HUDEP-2 (cell line): ENCODE data around the gene PRR27.
A peak's percentile ranks its signal among the peaks of the same experiment; 100 is the strongest.

ENCODE experiments used
- DNase-seq, 76 experiments: peaks; one replicate each; lab custom pipeline; 2025; ENCODE audit not compliant: unreplicated experiment in 76 of 76; lab: John Stamatoyannopoulos, UW

Gene PRR27

GRCh38 chr4:70153937-70154336 lies at the start of gene PRR27:
Gene PRR27 (plus strand): TSS chr4:70154237. CDS start chr4:70154376, 139 bp downstream.
- DNase-seq, result no peak

GRCh38 chr4:70110917-70111316 lies 43.1 kb upstream of the PRR27 start:
- DNase-seq, result no peak

- no peak for DNase-seq
Observed at GRCh38 chr4:70113656-70114055, 40.4 kb upstream of the PRR27 start.

GRCh38 chr4:70114096-70114495 lies 39.9 kb upstream of the PRR27 start:
- DNase-seq, result no peak

DNA sequence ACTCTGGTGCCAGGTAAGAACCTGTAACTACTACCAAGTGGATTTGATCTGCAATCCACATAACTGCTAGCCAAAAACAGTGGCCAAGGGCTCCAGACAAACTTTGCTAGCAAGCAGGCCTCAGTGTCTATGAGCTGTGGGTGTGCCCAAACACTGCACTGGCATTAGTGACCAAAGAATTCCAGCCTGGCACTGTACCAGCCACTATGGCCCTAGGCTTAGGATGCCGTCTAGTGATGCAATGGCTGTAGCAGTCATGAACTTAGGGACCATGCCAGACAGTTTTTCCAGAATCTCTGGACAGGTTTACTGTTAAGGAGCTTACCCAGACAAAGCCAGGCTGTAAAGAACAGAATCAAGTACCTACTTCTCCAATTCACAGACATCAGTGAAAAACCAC lies 33.7 kb upstream of the PRR27 start:
- no peak for DNase-seq

DNA sequence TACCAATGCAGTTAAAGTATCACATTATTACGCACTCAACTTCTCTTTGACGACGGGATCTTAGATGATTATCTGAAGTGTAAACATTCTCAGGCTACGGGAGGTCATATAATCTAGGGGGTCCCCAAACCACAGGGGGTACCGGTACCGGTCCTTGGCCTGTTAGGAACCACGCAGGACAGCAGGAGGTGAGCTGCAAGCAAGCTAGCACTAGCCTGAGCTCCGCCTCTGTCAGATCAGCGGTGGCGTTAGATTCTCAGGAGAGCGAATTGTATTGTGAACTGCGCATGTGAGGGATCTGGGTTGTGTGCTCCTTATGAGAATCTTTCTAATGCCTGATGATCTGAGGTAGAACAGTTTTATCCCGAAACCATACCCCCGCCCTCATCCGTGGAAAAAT lies 20.6 kb upstream of the PRR27 start:
- no peak for DNase-seq

GRCh38 chr4:70138751-70139150 lies 15.3 kb upstream of the PRR27 start:
- DNase-seq, result no peak

- no peak for DNase-seq
Observed at GRCh38 chr4:70151271-70151670, 2.8 kb upstream of the PRR27 start.

- no peak for DNase-seq
Observed at GRCh38 chr4:70152088-70152487, 1.9 kb upstream of the PRR27 start.

- DNase-seq, result no peak
Observed at GRCh38 chr4:70158576-70158975, 4.5 kb downstream of the PRR27 start.

DNA sequence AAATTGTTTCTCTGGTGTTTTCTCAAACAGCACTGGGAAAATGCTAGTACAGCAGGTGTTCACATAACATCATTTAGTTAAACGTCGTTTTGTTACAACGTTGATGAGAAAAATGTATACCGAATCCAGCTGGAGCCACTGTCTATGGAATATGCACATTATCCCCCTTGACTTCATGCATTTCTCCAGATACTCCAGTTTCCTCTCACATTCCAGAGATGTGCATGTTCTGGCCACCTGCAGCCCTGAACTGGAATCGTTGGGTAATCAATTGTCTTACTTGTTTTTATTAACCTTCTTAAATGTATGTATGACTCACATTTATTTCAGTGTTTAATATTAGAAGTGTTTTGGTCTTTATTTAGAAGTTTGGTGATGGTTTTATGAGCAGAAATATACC lies 23.1 kb downstream of the PRR27 start:
- no peak for DNase-seq

- DNase-seq, result no peak
Observed at GRCh38 chr4:70178075-70178660, 24.1 kb downstream of the PRR27 start.

- no peak for DNase-seq
Observed at GRCh38 chr4:70179811-70180210, 25.8 kb downstream of the PRR27 start.

DNA sequence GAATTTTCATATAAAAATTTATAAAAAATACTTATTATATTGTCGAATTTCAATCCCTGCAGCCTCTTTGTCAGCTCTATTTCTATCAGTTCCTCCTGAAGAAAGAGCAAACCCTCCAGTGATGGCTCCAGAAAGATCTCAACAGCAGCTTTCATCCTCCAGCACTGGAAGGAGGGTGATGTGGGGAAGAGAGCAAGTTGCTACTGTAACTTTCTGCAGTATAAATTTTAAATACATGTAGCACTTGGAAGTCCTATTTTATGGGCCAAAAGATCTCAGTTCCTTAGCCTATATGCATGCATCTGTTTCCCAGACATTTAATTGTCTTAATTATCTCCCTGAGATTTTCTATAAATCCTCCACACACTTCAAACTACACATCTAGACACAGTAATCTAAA lies 27.8 kb downstream of the PRR27 start:
- DNase-seq, result no peak

DNA sequence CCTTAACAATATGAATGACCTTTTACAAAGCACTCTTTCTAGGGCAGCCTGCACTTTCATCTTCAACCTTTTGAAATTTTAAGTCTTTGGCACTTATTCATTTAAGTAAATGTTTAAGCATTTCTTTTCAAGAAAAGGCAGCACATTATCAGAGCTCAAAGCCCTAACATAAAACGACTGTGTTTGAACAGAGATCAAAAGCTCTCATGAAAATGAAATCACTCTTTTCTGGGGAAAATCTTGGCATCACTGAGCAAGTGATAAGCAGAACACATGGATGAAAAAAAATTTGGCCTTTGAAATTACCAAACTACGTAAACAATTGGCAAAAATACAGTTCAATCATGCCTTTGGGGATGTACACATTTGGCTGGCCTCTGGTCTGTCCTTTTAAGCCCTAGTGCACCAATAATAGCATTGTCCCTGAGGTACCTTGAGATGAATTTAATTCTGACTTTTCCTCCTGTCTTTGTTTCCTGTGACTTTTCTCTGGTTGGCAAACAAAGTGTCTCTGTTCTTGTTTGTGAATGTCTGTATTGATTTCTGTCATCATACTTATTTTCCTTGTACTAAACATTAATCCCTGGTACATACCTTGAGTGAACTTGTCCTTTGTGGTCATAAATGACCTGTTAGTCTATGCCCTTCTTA lies 28.6 kb downstream of the PRR27 start:
- DNase-seq, result no peak

DNA sequence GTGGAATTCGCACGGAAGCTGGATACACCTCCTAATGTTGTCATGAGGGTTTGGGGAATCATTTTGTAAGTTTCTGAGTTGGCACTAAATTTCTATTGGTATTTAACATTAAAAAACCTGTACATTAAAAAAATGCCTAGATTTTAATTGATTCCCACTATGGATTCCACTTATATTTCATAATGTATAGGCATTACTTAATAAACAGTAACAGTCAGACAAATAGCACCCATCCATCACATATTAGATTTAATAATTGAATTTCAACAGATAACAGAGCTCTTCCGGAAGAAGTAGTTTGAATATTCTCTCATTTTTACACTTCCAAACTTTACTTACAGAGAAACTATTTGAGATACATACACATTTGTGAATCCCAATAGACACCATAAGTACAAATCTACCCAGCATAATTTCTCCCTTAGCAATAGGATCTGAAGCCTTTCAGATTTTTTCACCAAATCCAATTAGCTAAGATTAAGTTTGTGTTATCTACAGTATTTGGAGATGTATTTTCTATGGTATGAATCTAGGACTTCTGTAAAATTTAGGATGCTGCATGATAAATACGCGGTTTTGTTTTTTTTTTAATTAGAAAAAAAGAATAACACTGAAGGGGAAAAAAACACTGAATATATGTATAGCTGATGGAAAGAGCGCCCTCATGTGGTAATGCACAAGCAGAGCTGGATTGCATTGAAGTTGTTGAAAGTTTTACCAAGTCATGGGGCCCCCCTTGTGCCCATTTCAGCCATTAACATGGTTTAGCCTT lies 29.3 kb downstream of the PRR27 start:
- peak in 42 of 76 experiments; percentile 0 to 55 (median 16) for DNase-seq

DNA sequence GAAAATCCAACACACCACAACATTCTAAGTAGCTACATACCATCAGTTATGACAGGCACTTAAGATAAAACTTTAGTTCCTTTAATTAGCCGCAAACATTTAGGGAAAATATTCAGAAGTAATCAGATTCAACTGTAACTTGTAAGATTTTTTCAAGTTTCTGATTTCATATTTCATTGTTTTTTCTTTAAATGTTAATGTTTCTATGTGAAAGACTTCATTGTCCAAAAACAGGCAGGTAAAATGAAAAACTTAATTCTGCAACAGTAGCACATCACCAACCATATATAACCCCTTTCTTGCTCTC lies 29.9 kb downstream of the PRR27 start:
- DNase-seq, result no peak

GRCh38 chr4:70187216-70187615 lies 33.2 kb downstream of the PRR27 start:
- DNase-seq, result no peak

DNA sequence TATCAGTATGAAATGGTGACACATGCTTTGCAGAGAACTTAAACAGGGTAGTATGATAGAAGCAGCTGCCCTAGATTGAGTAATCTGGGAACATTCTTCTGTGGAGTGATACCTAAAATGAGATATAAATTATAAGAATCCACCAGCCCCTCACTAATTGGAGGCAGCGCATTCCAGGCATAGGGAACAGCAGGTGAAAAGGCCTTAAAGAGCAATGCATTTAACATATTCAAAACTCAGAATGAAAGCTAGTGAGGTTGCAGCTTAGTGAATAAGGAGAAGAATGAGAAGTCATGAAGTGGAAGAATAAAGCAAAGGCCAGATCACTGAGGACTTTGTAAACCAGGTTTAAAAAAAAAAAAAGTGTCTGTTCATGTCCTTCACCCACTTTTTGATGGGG lies 36.5 kb downstream of the PRR27 start:
- DNase-seq, result no peak

- no peak for DNase-seq
Observed at GRCh38 chr4:70191647-70192046, 37.6 kb downstream of the PRR27 start.

DNA sequence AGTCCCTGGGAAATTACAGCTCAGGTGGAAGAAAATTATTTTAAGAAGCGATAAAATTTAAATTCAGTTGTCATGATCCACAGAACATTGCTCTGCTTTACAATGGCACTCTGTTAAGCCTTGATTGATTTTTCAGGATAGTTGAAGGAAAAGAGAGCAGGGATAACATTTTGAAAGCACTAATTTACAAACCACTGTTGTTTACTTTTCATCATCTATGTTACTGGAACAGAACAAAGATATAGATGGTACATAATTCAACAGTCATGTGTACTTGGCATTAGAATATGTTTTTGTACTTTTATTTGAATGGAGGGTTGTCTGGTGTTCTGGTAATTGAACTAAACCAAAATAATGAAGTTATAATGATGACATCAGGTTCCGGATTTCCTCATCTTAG lies 38.9 kb downstream of the PRR27 start:
- no peak for DNase-seq

DNA sequence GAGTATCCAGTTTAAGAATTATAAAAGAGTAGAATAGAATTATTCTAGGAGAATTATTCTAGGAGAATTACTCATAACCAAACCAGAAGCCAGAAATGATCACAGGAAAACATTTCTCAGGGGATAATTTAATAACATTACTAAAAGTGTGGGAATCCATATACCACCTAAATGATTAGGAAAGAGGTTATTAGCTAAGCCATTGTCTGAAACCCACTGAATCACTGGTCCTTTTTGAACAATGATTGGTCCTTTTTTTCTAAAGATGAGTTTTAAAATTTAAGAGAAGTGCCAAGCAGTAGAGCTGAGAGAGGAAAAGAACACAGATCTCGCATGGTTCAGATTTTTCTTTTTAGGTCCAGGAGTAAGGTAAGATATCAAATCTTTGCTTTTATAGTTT lies 41.4 kb downstream of the PRR27 start, which contains the start of gene ODAM:
Gene ODAM (plus strand): TSS at position 301 of the 400 bp plus-strand sequence. CDS start 819 bp downstream, outside the sequence.
- no peak for DNase-seq
